OCI-LY1 (cell line): ENCODE measurements around the gene CHCHD10.

ENCODE experiments used
- CTCF ChIP-seq: fragments of 200-600 bp; sonication (generic), shearing (Covaris generic); IDR thresholded peaks from 2 replicates; pipeline ENCODE4 v1.5.1; 2017; ENCODE audit warnings: mild to moderate bottlenecking, antibody characterized with exemption, low read length, moderate library complexity, mixed read lengths
- EZH2 ChIP-seq: fragments of 200-600 bp; sonication (generic), shearing (Covaris generic); IDR thresholded peaks from 2 replicates; pipeline ENCODE4 v1.8.0; 2017; ENCODE audit warnings: borderline replicate concordance, mixed run types, mild to moderate bottlenecking, antibody characterized with exemption, low read length, moderate library complexity, mixed read lengths

- TF ChIP-seq EZH2 (no peak), CTCF (no peak)
Observed at GRCh38 chr22:23745791-23746190, 22.0 kb downstream of the CHCHD10 start.
